Esophagus squamous epithelium (tissue), 4 donors: Measurements from ENCODE around the gene CYLD.

ENCODE experiments used
- POLR2A ChIP-seq, 4 donors: fragments of 450-650 bp; IDR thresholded peaks; one replicate each; pipeline ENCODE4 v1.6.1; 2017; ENCODE audit warnings: antibody characterized with exemption in 4 of 4, mild to moderate bottlenecking in 4 of 4, moderate library complexity in 3 of 4
- TF ChIP-seq, protein P1 (sequence below), 6 experiments: fragments of 450-650 bp in 4 of 6; fragments of 200-600 bp in 2 of 6; sonication (generic) in 2 of 6; IDR thresholded peaks; one replicate each; pipeline ENCODE4 v1.5.1; 2016 to 2019; ENCODE audit warnings: antibody characterized with exemption in 6 of 6, mild to moderate bottlenecking in 4 of 6, moderate library complexity in 4 of 6

DNA sequence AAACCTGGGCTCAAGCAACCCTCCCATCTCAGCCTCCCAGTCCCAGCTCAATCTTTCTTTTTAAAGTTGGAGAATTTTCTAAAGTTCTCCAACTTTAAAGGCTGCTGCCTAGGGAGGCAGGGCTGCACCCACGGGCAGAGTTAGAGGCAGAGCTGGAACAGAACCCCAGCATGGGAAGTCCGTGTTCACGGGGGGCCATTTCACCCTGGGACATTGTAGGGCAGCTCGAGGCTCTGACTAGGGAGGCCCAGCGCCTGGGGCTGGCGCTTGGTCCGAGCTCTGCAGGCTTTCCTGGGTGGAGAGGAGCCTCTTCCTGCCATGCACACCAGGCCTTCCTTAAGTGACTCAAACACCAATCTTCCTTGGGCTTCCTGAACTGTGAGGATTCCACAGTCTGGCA lies 70.2 kb downstream of the CYLD start:
- TF ChIP-seq POLR2A (IDR thresholded peaks at IDR 0.05): no peak
- TF ChIP-seq, protein P1, sequence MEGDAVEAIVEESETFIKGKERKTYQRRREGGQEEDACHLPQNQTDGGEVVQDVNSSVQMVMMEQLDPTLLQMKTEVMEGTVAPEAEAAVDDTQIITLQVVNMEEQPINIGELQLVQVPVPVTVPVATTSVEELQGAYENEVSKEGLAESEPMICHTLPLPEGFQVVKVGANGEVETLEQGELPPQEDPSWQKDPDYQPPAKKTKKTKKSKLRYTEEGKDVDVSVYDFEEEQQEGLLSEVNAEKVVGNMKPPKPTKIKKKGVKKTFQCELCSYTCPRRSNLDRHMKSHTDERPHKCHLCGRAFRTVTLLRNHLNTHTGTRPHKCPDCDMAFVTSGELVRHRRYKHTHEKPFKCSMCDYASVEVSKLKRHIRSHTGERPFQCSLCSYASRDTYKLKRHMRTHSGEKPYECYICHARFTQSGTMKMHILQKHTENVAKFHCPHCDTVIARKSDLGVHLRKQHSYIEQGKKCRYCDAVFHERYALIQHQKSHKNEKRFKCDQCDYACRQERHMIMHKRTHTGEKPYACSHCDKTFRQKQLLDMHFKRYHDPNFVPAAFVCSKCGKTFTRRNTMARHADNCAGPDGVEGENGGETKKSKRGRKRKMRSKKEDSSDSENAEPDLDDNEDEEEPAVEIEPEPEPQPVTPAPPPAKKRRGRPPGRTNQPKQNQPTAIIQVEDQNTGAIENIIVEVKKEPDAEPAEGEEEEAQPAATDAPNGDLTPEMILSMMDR (IDR thresholded peaks at IDR 0.05): no peak
